Coronary artery (tissue), 2 donors: Measurements from ENCODE around the gene SLIT1.

Experiments
- DNase-seq: peaks from one replicate; pipeline ENCODE4 v3.0.0-alpha.2; 2017; ENCODE audit warnings: low spot score
- H3K27ac ChIP-seq, 2 donors: fragments of 200-600 bp; sonication (generic); one replicate each; pipeline ENCODE4 v1.5.1; 2016 to 2019
- H3K4me3 ChIP-seq: fragments of 200-600 bp; sonication (generic); 2 replicates; pipeline ENCODE4 v1.5.1; 2016; ENCODE audit warnings: mild to moderate bottlenecking, moderate library complexity
- CTCF ChIP-seq: fragments of 200-600 bp; sonication (generic); IDR thresholded peaks from one replicate; pipeline ENCODE4 v1.5.1; 2019; ENCODE audit warnings: antibody characterized with exemption

SLIT1 gene

DNA sequence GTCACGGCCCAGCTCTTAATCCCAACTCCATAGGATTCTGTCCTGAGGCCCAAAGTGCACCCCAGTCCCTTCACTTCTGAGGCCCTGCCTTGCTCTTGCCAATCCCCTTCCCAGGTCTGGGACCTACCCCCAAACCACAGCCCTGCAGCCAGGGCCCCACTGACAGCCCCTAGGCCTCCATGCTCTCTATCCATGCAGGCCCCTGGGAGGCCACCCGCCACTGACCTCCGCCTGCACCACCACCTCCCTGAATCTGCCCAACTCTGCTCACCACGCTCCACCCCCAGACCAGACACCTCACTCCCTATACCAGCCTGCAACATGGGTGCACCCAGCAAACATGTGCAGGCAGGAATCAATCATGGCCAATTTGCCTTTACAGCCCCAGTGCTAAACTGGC is 10.2 kb downstream of the SLIT1 start:
- no peak for DNase-seq
- H3K4me3 ChIP-seq = no peak overlapping the region
- no peak for TF ChIP-seq CTCF
- no peak overlapping the region for H3K27ac ChIP-seq

DNA sequence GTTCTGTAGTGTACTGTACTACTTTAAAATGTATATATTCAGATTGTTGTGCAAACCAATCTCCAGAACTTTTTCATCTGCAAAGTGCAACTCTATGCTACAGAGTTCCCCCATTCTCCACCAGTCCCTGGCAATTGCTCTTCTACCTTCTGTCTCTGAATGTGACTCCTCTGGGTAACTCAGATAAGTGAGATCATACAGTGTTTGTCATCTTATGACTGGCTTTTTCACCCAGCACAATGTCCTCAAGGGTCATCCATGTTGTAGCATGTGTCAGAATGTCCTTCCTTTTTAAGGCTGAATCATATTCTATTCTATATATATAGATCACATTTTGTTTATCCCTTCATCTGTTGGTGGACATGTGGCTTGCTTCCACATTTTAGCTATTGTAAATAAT is 10.8 kb downstream of the SLIT1 start:
- Histone ChIP-seq H3K27ac (no peak overlapping the region), H3K4me3 (no peak overlapping the region)
- no peak for TF ChIP-seq CTCF
- no peak for DNase-seq

- no peak for TF ChIP-seq CTCF
- DNase-seq = no peak
- no peak overlapping the region for H3K4me3 ChIP-seq
- no peak overlapping the region for H3K27ac ChIP-seq
These were observed 11.4 kb downstream of the SLIT1 start for GRCh38 chr10:97174276-97174775.

DNA sequence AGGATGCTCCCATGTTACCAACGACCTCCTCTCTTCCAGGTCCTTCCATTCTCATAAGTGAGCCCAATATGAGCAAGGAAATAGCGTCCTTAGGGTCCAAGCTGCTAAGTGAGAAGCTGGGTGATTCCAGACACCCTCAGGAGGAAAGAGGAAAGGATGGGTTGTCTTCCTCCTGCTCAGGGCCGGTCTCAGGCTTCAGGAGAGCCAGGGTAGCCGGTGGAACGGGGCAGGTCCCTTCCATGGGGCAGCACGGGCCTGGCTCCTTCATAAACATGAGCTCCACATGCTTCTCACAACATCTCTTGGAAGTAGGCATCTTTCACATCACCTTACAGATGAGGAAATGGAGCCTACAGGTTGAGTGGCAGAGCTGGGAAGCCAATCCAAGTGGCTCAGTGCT is 12.7 kb downstream of the SLIT1 start:
- Histone ChIP-seq H3K27ac (no peak overlapping the region), H3K4me3 (no peak overlapping the region)
- no peak for DNase-seq
- TF ChIP-seq CTCF = no peak

DNA sequence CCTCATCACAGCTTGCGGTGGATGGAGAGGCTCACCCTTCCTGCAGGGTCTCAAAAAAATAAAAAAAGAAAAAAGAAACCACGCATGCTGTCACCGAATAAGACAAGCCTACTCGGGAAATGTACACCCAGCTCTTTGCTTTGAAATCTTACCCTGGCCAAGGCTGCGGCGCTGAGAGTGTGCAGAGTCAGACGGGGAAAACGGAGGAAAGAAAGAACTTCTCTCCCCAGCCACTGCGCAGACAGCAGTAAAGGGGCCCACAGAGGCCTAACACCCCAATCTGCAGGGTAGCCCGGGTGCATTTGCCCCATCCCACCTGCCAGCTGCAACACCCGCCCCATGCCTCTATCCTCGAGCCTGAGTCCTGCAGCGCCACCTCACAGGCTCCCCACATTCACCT is 14.8 kb downstream of the SLIT1 start:
- TF ChIP-seq CTCF = no peak
- DNase-seq = no peak
- H3K4me3 ChIP-seq = no peak overlapping the region
- no peak overlapping the region for H3K27ac ChIP-seq

DNA sequence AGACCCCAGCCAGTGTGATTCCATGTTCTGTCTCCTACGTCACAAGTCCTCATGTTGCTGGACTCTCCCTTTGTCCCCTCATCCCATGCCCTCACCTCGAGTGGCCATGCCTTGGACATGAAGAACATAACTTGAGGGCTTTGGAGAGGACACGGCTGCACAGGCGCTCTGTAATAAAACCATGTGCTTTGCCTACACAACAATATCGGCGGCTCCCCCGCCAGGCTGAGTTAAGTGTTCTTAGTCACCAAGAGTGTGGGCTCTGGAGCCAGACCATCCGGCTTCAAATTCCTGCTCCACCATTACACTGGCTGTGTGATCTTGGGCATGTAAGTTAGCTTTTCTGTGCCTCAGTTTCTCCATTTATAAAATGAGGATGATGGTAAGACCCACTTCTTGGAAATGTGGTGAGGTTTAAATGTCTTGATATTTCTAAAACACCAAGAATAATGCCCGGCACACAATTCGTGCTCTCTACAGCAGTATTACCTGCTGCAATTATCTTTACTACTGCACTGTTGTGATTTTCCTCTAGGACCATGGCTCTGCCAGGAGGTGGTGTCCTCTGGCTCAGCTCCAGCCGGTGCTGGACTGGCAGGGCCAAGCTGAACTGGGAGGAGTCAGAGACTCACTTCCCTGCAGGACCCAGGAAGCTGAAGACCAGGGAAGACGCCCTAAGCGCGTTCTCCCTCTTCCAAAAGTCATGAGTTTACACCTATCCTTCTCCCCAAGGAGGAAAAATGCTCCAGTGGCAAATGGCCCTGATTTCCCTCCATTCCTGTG is 15.7 kb downstream of the SLIT1 start:
- no peak for TF ChIP-seq CTCF
- DNase-seq = no peak
- no peak overlapping the region for H3K4me3 ChIP-seq
- no peak overlapping the region for H3K27ac ChIP-seq

DNA sequence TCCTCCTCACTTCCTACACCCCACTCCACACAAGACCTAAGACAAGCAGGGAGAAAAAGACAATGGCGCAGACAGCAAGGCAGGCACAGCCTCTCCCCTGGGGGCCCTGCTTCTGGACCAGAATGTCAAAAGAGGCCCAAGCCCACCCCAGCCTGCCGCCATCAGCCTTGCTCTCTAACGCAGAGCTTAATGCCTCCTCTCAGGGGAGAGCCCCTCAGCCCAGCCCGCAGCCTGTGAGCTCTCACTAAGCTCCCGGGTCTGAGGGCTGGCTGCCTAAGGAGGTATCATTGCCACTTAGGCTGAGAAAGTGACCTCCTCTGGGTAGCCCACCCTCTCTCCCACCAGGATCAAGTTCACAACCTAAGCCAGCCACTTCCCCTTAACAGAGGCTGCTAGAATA is 16.7 kb downstream of the SLIT1 start:
- Histone ChIP-seq H3K27ac (no peak overlapping the region), H3K4me3 (no peak overlapping the region)
- no peak for TF ChIP-seq CTCF
- DNase-seq = no peak
